Neural cell (in vitro differentiated cells): Measurements from ENCODE around the gene MOSMO. TPM values are rescaled to one million over a fixed set of nuclear protein-coding genes. Genes with fewer than 3 reads are reported as not detected.

Source experiments
- H2AFZ ChIP-seq: fragments of 200-600, 300-800 bp; sonication (generic), shearing (Covaris generic); 2 replicates; pipeline ENCODE4 v1.6.0; 2014; ENCODE audit warnings: low read depth, mild to moderate bottlenecking, antibody characterized with exemption, low read length, moderate library complexity
- H3F3A ChIP-seq: fragments of 200-600 bp; shearing (Covaris generic); 2 replicates; pipeline ENCODE4 v1.6.1; 2016; ENCODE audit warnings: mild to moderate bottlenecking, moderate library complexity, mixed read lengths, antibody characterized with exemption, low read length; ENCODE audit not compliant: insufficient read depth, poor library complexity, severe bottlenecking
- H3K27ac ChIP-seq: fragments of 200-600, 300-800 bp; sonication (generic), shearing (Covaris generic); 2 replicates; pipeline ENCODE4 v1.5.1; 2014; ENCODE audit warnings: mild to moderate bottlenecking, low read length, moderate library complexity
- H3K27me3 ChIP-seq: fragments of 300-800, 200-600 bp; sonication (generic), shearing (Covaris generic); 2 replicates; pipeline ENCODE4 v1.6.0; 2014; ENCODE audit warnings: mild to moderate bottlenecking, low read depth, low read length, moderate library complexity; ENCODE audit not compliant: insufficient read depth
- H3K36me3 ChIP-seq: fragments of 300-800, 200-600 bp; sonication (generic), shearing (Covaris generic); 2 replicates; pipeline ENCODE4 v1.5.1; 2014; ENCODE audit warnings: mild to moderate bottlenecking, antibody characterized with exemption, low read length, moderate library complexity; ENCODE audit not compliant: insufficient read depth
- H3K4me2 ChIP-seq: fragments of 300-800, 200-600 bp; sonication (generic), shearing (Covaris generic); 2 replicates; pipeline ENCODE4 v1.6.0; 2014; ENCODE audit warnings: mild to moderate bottlenecking, low read length
- H3K4me3 ChIP-seq: fragments of 300-800, 200-600 bp; sonication (generic), shearing (Covaris generic); 2 replicates; pipeline ENCODE4 v1.5.1; 2014; ENCODE audit warnings: mild to moderate bottlenecking, low read length, moderate library complexity
- H3K79me2 ChIP-seq: fragments of 200-600 bp; shearing (Covaris generic); replicated peaks from 2 replicates; pipeline ENCODE4 v1.6.0; 2014; ENCODE audit warnings: mild to moderate bottlenecking, low read length, moderate library complexity; ENCODE audit not compliant: insufficient read depth
- H3K9ac ChIP-seq: fragments of 300-800, 200-600 bp; sonication (generic), shearing (Covaris generic); 2 replicates; pipeline ENCODE4 v1.6.1; 2016; ENCODE audit warnings: mild to moderate bottlenecking, low read length, mixed read lengths
- H3K9me2 ChIP-seq: fragments of 200-600 bp; shearing (Covaris generic); 2 replicates; pipeline ENCODE4 v1.6.1; 2016; ENCODE audit warnings: mild to moderate bottlenecking, low read length, mixed read lengths; ENCODE audit not compliant: insufficient read depth
- H3K9me3 ChIP-seq: fragments of 200-600, 300-800 bp; sonication (generic), shearing (Covaris generic); 2 replicates; pipeline ENCODE4 v1.6.1; 2016; ENCODE audit warnings: mild to moderate bottlenecking, mixed run types, low read length, moderate library complexity, mixed read lengths
- H4K20me1 ChIP-seq: fragments of 200-600 bp; shearing (Covaris generic); 2 replicates; pipeline ENCODE4 v1.6.1; 2016; ENCODE audit warnings: mild to moderate bottlenecking, mixed run types; ENCODE audit not compliant: insufficient read depth
- EP300 ChIP-seq: fragments of 450-650 bp; conservative IDR thresholded peaks from 2 replicates; pipeline ENCODE4 v1.6.1; 2014; ENCODE audit warnings: antibody characterized with exemption, mild to moderate bottlenecking, moderate library complexity; ENCODE audit not compliant: poor library complexity, severe bottlenecking
- EZH2 ChIP-seq: fragments of 200-600, 300-800 bp; shearing (Covaris generic), sonication (generic); IDR thresholded peaks from 2 replicates; pipeline ENCODE4 v1.6.1; 2014; ENCODE audit warnings: antibody characterized with exemption, low read length, borderline replicate concordance, mild to moderate bottlenecking; ENCODE audit not compliant: insufficient read depth, poor library complexity, severe bottlenecking
- MXI1 ChIP-seq: fragments of 450-650 bp; conservative IDR thresholded peaks from 2 replicates; pipeline ENCODE4 v1.6.1; 2014; ENCODE audit warnings: antibody characterized with exemption, mild to moderate bottlenecking; ENCODE audit not compliant: poor library complexity, severe bottlenecking
- POLR2AphosphoS5 ChIP-seq: IDR thresholded peaks from 2 replicates; pipeline ENCODE4 v1.6.1; 2012
- RAD21 ChIP-seq: fragments of 450-650 bp; conservative IDR thresholded peaks from 2 replicates; pipeline ENCODE4 v1.6.1; 2014; ENCODE audit warnings: antibody characterized with exemption, mild to moderate bottlenecking, moderate library complexity
- SMC3 ChIP-seq: fragments of 450-650 bp; conservative IDR thresholded peaks from 2 replicates; pipeline ENCODE4 v1.6.1; 2014; ENCODE audit warnings: antibody characterized with exemption, mild to moderate bottlenecking, moderate library complexity; ENCODE audit not compliant: poor library complexity
- TAF1 ChIP-seq: IDR thresholded peaks from 2 replicates; pipeline ENCODE4 v1.6.1; 2012; ENCODE audit warnings: low read depth
- polyA plus RNA-seq: library from polyadenylated mRNA; depleted of rRNA; stranded (reverse); fragments of >200 nt; gene quantifications from 2 replicates; pipeline ENCODE4 v1.2.3, GENCODE V29; 2014
- TF ChIP-seq, protein P1 (sequence below): IDR thresholded peaks from 2 replicates; pipeline ENCODE4 v1.6.1; 2012; ENCODE audit warnings: borderline replicate concordance
- TF ChIP-seq, protein P2 (sequence below): fragments of 450-650 bp; IDR thresholded peaks from 2 replicates; pipeline ENCODE4 v1.5.1; 2014; ENCODE audit warnings: antibody characterized with exemption, mild to moderate bottlenecking, moderate library complexity; ENCODE audit not compliant: poor library complexity, severe bottlenecking

Gene MOSMO
- polyA plus RNA-seq, 1 donor from 2014 or later, result 56.3 TPM

DNA sequence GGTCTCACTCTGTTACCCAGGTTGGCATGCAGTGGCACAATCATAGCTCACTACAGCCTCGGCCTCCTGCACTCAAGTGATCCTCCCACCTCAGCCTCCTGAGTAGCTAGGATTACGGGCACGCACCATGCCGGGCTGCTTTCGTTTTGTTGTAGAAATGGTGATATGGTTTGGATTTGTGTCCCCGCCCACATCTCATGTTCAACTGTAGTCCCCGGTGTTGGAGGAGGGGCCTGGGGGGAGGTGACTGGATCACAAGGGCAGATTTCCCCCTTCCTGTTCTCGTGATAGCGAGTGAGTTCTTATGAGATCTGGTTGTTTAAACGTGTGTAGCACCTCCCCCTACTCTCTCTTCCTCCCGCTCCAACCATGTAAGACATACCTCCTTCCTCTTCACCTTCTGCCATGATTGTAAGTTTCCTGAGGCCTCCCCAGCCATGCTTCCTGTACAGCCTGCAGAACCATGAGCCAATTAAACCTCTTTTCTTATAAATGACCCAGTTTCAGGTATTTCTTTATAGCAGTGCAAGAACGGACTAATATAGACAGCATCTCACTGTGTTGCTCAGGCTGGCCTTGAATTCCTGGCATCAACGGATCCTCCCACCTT lies 12.9 kb upstream of the MOSMO start:
- H3K27ac ChIP-seq, result no peak overlapping the region
- H3K9me3 ChIP-seq, result no peaks in the 10 kb centered on the region
- no peak overlapping the region for H3K9ac ChIP-seq
- no peak for TF ChIP-seq TAF1
- TF ChIP-seq POLR2AphosphoS5, result no peak
- TF ChIP-seq RAD21, result no peak
- TF ChIP-seq, protein P1, sequence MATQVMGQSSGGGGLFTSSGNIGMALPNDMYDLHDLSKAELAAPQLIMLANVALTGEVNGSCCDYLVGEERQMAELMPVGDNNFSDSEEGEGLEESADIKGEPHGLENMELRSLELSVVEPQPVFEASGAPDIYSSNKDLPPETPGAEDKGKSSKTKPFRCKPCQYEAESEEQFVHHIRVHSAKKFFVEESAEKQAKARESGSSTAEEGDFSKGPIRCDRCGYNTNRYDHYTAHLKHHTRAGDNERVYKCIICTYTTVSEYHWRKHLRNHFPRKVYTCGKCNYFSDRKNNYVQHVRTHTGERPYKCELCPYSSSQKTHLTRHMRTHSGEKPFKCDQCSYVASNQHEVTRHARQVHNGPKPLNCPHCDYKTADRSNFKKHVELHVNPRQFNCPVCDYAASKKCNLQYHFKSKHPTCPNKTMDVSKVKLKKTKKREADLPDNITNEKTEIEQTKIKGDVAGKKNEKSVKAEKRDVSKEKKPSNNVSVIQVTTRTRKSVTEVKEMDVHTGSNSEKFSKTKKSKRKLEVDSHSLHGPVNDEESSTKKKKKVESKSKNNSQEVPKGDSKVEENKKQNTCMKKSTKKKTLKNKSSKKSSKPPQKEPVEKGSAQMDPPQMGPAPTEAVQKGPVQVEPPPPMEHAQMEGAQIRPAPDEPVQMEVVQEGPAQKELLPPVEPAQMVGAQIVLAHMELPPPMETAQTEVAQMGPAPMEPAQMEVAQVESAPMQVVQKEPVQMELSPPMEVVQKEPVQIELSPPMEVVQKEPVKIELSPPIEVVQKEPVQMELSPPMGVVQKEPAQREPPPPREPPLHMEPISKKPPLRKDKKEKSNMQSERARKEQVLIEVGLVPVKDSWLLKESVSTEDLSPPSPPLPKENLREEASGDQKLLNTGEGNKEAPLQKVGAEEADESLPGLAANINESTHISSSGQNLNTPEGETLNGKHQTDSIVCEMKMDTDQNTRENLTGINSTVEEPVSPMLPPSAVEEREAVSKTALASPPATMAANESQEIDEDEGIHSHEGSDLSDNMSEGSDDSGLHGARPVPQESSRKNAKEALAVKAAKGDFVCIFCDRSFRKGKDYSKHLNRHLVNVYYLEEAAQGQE, result no peak
- TF ChIP-seq MXI1, result no peak
- TF ChIP-seq EP300, result no peak
- no peak for TF ChIP-seq SMC3
- TF ChIP-seq EZH2, result no peak
- TF ChIP-seq, protein P2, sequence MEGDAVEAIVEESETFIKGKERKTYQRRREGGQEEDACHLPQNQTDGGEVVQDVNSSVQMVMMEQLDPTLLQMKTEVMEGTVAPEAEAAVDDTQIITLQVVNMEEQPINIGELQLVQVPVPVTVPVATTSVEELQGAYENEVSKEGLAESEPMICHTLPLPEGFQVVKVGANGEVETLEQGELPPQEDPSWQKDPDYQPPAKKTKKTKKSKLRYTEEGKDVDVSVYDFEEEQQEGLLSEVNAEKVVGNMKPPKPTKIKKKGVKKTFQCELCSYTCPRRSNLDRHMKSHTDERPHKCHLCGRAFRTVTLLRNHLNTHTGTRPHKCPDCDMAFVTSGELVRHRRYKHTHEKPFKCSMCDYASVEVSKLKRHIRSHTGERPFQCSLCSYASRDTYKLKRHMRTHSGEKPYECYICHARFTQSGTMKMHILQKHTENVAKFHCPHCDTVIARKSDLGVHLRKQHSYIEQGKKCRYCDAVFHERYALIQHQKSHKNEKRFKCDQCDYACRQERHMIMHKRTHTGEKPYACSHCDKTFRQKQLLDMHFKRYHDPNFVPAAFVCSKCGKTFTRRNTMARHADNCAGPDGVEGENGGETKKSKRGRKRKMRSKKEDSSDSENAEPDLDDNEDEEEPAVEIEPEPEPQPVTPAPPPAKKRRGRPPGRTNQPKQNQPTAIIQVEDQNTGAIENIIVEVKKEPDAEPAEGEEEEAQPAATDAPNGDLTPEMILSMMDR, result no peak
- no peaks in the 10 kb centered on the region for H4K20me1 ChIP-seq
- no peak overlapping the region for H3K4me2 ChIP-seq
- no peaks in the 10 kb centered on the region for H3K9me2 ChIP-seq
- H3K27me3 ChIP-seq, result no peaks in the 10 kb centered on the region
- H3K36me3 ChIP-seq, result no peaks in the 10 kb centered on the region
- H3F3A ChIP-seq, result no peaks in the 10 kb centered on the region
- H3K79me2 ChIP-seq, result no peaks in the 10 kb centered on the region
- H3K4me3 ChIP-seq, result no peak overlapping the region
- no peak overlapping the region for H2AFZ ChIP-seq

DNA sequence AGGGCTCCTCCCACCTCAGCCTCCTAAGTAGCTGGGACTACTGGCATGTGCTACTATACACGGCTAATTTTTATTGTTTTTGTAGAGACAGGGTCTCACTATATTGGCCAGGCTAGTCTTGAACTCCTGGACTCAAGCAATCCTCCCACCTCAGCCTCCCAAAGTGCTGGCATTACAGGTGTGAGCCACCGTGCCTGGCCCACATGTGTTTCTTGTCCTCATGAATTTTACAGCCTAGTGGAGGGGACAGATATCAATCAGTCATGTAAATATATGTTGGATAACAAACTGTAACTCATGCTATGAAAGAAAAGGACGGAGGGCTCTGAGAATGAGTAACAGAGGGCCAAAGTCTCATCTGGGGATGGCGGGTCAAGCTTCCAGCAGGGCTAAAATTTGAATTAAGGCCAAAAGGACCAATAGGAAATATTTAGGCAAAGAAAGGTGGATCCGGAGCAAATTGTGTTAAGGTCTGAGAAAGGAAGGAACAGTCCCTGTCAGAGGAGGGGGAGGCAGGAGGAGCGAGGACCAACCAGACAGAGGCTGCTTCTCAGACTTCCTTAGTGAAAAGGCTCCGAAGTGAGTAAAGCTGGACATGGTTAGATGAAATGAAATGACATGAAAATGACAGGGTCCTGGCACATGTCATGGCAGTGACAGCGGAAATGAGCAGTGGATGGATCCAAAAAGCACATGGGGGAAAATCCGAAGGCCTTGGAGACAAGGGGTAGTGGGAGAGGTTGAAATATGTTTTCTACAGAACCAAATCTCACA lies 10.8 kb upstream of the MOSMO start:
- no peaks in the 10 kb centered on the region for H3K79me2 ChIP-seq
- no peak overlapping the region for H2AFZ ChIP-seq
- no peaks in the 10 kb centered on the region for H3K9me2 ChIP-seq
- H4K20me1 ChIP-seq, result no peaks in the 10 kb centered on the region
- H3F3A ChIP-seq, result no peaks in the 10 kb centered on the region
- no peak for TF ChIP-seq RAD21
- TF ChIP-seq, protein P2, result no peak
- TF ChIP-seq SMC3, result no peak
- no peak for TF ChIP-seq POLR2AphosphoS5
- no peak for TF ChIP-seq EZH2
- TF ChIP-seq TAF1, result no peak
- TF ChIP-seq EP300, result no peak
- no peak overlapping the region for H3K27ac ChIP-seq
- no peaks in the 10 kb centered on the region for H3K9me3 ChIP-seq
- no peak overlapping the region for H3K9ac ChIP-seq
- H3K4me3 ChIP-seq, result no peak overlapping the region
- H3K4me2 ChIP-seq, result no peak overlapping the region
- H3K36me3 ChIP-seq, result no peaks in the 10 kb centered on the region
- H3K27me3 ChIP-seq, result no peaks in the 10 kb centered on the region
